NCI-H146 (cell line): Measurements from ENCODE around the gene ATMIN.

Experiments
- DNase-seq: peaks from one replicate; lab custom pipeline; 2025; lab: John Stamatoyannopoulos, UW

ATMIN gene

DNA sequence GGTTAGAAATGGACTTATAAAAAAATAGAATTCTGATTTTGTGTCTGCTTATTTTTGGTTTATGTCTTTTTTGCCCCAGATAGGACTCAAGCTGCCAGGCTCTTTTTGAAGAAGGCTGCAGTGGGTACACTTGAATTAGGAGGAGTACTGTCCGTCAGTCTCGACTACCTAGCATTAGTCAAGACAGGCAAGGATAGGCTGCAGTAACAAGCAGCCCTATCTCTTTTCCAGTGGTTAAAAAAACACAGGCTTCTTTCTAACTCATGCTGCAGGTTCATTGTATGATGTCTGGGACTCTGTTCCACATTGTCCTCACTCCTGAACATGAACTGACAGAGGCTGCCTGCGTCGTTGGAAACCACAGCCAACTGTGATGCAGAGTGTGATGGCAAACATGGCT is 33.4 kb downstream of the ATMIN start:
- no peak for DNase-seq

DNA sequence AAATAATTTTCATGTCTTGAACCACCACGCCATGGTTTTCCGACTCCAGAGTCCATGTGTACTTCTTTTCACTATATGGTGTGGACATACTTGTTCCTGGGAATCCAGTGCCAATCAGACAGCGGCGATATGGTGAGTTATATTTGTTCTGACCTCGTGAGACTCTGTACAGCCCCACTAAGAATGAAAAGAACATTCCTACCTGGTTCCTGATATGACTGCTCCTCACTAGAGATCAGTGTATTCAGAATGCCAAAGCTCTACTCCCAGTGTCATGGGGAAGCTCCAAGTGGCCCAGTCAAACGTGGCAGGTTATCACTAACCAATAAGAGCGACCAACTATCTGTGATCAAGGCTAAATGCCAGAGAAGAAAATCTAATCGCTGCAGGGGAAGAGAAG is 35.3 kb downstream of the ATMIN start:
- no peak for DNase-seq

DNA sequence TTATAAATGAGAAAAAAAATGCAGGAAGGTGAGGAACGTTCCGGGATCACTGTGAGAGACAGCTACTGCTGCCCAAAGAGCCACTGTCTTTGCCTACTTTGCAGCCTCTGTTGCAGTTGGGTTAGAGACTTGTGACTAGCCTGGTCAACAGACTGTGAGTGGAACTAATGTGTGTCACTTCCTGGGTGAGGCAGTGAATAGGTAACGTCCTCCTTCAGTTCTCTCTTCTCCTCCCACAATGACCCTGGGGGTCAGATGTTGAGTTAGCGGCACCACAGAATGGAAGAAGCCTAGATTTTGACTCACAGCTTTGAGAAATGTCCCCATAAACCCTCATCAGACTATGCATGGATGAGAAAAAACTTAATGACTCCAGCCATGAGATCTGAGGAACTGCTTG is 36.2 kb downstream of the ATMIN start:
- DNase-seq: no peak

DNA sequence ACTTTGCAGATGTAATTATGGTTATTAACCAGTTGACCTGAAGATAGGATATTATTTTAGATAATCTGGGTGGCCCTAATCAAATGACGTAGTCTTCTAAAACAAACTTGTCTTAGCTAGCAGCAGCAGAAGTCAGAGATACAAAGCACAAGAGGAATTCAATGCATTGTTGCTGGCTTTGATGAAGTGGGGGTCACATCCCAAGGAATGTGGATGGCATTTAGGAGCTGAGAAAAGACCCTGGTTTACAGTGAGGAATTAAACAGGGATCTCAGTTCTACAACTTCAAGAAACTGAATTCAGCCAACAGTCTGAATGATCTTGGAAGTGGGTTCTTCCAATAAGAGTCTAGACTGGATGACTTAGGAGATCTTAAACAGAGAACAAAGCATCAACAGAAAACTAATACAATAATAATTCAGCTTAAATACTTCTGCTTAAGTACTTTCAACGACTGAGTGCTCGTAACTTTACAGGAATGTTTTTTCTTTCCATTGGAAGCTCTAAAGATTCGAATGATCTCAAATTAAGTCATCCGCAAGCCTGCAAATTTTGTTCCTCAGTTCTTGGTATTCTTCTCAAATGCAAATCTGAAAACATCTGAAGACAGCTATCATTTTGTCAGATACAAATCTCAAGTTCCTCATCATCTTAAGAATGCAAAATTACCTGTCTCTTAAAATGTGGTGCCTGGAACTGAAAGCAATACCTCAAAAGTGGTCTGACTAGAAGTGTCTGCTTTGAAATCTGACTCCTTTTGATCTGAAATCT is 38.1 kb downstream of the ATMIN start:
- no peak for DNase-seq

DNA sequence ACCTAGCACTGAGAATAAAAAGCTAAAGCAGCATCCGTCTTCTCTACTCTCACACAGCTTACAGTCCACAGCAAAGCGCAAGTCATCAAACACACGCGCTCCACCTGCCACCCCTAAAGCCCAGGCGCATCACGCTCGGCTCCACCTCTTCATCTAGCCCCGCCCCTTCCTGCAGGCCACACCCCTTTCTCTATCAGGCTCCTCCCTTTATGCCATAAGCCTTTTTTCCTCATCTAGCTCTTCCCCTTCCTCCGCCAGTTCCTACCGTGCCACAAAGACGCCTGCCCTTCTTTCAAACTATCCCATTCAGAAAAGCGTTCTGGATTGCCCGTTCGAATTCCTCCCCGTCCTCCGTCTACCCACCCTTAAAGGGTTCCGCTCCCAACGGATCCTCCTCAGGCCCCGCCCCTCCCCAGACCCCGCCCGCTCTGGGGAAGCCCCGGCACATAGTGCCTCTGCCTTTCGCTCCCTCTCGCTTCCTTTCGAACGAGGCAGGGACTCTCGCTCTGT is 41.0 kb downstream of the ATMIN start:
- peak; percentile 86 for DNase-seq

DNA sequence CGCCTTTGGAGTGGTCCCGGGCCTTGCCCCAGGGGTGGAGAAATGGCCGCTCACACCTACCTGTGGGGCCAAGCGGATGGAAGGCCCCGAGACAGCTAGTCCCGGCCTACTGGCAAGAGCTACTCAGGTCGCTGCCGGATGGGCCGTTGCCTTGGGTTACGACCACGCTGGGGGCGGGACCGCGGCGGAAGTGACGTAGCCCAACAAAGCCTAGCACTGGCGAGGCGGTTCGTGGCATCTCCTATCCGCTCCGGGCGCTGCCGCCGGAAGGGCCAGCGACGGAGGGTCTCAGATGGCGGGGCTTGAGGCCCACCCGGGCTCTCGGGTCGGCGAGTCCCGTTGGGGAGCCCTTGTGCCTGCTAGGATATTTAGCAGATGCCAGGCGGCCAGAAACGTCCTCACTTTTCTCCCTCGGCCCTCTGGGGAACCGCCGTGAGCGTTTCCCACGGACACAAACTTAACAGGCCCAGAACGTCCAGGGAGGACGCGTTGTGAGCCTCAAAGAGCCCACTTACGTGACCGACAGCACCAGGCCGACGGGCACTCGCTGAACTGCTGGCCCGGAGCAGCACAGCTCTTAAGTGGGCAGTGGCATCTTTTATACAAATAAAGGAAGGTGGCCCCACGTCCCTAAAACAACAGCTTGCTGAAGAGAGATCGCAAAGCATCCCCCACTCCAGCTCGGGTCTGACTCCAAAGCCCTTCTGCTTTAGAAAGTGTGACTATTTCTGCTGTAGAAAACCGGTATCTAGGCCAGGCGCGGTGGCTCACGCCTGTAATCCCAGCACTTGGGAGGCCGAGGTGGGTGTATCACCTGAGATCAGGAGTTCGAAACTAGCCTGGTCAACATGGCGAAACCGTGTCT is 41.7 kb downstream of the ATMIN start, which contains the start of gene C16orf46:
C16orf46 (minus strand) TSS at position 163 of the 865 bp plus-strand sequence. CDS start 13,283 bp downstream, outside the sequence.
- peak; percentile 91 for DNase-seq

DNA sequence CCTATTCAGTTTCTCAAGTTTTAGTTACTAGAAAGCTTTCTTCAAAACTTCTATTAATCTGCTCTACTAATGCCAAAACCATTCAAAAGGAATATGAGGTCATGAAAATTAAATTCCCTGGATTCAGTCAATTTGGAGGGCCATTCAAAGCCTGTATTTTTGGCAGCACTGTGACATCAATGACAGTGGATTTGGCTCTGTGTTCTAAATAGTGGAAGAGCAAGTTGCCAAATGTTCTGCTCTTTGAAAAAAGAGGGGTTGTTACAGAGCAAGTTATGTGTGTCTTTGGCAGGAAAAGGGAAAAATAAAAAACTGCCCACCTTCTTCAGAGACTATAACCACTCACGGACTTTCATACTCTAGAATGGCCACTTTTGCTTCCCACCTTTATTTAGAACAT is 44.6 kb downstream of the ATMIN start:
- no peak for DNase-seq

DNA sequence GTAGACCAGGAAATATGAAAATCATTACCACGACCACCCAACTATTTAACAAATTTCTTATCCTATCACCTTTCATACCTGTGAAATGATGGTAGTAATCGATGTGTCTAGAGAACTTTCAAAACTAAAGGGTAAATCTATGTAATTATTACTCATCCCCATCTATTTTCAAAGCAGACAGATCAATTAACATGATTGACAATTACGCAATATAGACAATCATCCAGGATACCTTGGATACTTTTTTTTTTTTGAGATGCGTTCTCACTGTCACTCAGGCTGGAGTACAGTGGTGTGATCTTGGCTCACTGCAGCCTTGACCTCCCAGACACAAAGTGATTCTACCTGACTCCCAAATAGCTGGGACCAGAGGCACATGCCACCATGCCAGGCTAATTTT is 45.4 kb downstream of the ATMIN start:
- no peak for DNase-seq

DNA sequence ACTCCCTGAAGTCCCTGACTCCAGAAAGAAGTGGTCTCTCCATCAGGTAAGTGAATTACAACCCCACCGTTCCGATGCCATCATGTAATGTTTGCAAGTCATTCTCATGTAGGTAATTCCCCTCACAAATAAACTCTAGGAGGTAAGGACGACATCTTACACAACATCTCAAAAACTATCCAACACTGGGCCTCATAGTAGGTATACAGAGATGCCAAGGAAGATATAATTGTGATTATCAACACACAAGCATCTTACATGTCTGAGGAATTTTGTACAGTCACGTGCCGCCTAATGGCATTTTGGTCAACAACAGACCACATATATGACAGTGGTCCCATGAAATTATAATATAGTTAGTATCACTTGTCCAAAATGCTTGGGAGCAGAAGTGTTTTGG is 53.2 kb downstream of the ATMIN start:
- no peak for DNase-seq

DNA sequence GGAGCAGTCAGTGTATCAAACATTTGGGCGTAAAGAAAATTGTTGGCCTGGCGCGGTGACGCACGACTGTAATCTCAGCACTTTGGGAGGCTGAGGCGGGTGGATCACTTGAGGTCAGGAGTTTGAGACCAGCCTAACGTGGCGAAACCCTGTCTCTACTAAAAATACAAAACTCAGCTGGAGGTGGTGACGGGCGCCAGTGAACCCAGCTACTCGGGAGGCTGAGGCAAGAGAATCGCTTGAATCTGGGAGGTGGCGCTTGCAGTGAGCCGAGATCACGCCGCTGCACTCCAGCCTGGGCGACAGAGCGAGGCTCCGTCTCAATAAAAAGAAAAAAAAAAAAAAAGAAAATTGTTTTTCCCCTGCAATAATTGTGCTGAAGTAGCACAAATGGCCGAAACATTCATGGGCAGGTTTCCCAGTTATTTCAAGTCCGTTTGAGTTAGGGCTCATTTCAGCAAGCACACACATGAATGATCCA is 59.2 kb downstream of the ATMIN start:
- no peak for DNase-seq

DNA sequence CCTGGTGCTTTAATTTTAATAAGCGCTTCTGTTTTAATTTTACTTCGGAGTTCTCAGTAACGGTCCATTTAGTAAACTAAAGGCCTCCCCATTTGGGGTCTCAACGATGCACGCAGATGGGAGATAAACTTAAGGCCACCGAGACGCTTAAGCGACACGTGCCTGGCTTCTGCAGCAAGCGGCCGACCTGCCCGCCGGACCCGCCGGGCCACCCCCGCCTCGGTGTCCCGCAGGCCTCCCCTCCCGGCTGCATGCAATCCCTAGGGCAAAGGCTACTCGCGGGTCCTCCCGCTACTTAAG is 60.0 kb downstream of the ATMIN start:
- no peak for DNase-seq

DNA sequence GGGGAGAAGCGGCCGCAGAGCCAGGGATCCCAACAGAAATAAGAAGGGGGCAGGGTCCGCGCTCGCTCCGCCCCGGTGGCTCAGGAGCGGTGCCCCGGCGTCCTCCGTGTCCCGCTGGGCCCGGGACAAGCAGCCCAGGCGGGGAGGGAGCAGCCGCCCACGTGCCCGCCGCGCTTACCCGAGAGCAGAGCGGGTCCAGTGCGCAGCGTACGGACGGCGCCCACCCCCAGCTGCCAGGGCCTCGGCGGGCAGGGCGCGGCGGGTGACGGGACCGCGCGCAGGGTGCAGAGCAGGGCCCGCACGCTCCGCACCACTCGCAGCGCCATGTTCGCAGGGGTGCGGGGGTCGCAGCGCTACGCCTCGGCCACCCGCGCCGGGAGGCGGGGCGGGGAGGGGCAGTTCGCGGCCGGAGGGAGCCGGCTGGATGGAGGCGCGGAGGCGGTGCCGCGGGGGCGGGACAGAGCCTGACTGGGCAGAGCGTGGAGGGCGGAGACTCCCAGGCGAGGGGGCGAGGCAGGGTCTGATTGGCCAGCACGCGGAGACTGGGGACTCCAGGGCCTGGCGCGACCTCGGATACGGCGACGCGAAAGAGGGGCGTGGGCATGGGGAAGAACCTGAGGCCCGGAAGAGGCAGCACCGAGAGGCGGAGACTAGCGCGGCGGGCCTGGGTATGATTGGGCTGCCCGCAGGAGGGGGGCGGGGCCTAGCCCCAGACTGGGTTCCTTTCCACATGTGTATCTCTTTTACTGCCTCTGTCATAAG is 60.5 kb downstream of the ATMIN start, which contains the start of gene GCSH:
GCSH (minus strand) TSS at position 443 of the 762 bp plus-strand sequence; CDS start at position 326, 117 bp downstream.
- peak; percentile 96 for DNase-seq

DNA sequence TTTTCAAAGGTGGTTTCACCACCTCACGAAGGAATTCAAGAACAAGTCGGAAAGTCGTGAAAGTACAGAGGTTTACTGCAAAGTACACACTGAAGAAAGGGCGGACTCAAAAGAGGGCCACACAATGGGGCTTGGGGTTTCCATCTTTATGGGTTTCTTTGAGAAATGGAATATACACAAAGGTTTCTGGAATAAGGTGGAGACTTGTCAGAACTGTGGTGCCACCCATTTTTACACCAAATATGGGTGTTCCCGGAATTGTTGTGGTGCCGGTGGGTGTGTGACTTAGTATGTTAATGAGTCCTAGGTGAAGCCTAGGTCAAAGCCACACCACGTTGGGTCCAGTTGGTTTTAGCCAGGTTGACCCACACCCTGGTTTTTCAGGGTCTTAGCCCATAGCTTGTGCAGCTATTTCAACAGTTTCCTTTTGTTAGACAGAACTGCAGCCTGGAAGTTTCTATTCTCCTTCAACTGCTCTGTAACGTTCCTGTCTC is 61.1 kb downstream of the ATMIN start:
- peak; percentile 53 for DNase-seq
